ENCODE results near the gene SLC29A3.

DNA sequence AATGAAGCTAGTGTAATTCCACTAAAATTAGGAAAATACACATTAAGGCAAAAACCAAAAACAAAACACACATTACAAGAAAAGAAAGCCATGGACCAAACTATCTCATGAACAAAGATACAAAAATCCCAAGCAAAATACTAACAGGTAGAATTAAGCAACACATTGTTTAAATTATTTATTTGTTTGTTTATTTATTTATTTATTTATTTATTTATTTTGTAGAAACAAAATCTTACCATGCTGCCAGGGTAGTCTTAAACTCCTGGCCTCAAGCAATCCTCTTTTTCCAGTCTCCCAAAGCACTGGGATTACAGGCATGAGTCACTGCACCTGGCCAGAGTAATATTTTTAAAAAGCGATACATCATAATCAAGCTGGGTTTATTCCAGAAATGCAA is 6.8 kb upstream of the SLC29A3 start:
- no peak for TF ChIP-seq POLR2A (IDR thresholded peaks at IDR 0.05)
- TF ChIP-seq, protein P1, sequence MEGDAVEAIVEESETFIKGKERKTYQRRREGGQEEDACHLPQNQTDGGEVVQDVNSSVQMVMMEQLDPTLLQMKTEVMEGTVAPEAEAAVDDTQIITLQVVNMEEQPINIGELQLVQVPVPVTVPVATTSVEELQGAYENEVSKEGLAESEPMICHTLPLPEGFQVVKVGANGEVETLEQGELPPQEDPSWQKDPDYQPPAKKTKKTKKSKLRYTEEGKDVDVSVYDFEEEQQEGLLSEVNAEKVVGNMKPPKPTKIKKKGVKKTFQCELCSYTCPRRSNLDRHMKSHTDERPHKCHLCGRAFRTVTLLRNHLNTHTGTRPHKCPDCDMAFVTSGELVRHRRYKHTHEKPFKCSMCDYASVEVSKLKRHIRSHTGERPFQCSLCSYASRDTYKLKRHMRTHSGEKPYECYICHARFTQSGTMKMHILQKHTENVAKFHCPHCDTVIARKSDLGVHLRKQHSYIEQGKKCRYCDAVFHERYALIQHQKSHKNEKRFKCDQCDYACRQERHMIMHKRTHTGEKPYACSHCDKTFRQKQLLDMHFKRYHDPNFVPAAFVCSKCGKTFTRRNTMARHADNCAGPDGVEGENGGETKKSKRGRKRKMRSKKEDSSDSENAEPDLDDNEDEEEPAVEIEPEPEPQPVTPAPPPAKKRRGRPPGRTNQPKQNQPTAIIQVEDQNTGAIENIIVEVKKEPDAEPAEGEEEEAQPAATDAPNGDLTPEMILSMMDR (IDR thresholded peaks at IDR 0.05), result no peak
